HFF-Myc (cell line): Measurements from ENCODE around the gene IER2.

Experiments
- DNase-seq: peaks from one replicate; pipeline ENCODE4 v3.0.0-alpha.2; 2011; ENCODE audit warnings: low read depth; ENCODE audit errors: extremely low read depth
- H3K4me3 ChIP-seq: replicated peaks from 2 replicates; pipeline ENCODE4 v1.5.1; 2011; ENCODE audit warnings: low read depth, mild to moderate bottlenecking, control low read depth, low read length
- CTCF ChIP-seq: IDR thresholded peaks from 2 replicates; pipeline ENCODE4 v1.5.1; 2012; ENCODE audit warnings: mild to moderate bottlenecking, low read depth, low read length, control low read depth; ENCODE audit errors: missing control alignments

The IER2 gene

DNA sequence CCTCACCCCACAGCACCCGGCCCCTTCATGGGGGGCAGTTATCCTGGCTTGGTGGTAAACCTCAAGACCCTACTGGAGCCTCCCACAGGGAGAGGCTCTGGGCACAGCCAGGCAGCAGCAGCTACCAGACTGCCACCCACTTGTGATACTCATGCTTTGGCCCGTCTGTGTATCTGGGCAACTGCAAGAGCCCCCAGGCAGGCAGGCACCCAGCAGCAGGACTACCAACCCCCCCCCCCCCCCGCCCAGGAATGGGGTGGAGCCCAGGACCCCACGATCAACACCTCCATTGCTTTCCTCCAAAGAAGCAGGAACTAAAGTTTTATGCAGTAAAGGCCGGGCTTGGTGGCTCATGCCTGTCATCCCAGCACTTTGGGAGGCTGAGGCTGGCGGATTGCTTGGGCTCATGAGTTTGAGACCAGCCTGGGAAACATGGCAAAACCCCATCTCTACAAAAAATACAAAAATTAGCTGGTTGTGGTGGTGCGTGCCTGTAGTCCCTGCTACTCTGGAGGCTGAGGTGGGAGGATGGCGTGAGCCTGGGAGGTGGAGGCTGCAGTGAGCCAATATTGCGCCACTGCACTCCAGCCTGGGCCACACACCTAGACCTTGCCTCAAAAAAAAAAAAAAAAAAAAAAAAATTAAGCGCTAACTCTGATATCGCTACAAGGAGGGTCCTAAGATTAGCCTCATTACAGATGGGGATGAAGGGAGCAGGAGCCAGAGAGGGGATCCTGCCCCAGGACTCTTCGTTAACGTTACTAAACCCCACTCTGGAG lies 46.4 kb upstream of the IER2 start:
- no peak overlapping the region for H3K4me3 ChIP-seq
- no peak for DNase-seq
- no peak for TF ChIP-seq CTCF

- TF ChIP-seq CTCF, result peak; percentile 68
- no peak for DNase-seq
- no peak overlapping the region for H3K4me3 ChIP-seq
Observed at GRCh38 chr19:13104360-13104847, 45.8 kb upstream of the IER2 start.

DNA sequence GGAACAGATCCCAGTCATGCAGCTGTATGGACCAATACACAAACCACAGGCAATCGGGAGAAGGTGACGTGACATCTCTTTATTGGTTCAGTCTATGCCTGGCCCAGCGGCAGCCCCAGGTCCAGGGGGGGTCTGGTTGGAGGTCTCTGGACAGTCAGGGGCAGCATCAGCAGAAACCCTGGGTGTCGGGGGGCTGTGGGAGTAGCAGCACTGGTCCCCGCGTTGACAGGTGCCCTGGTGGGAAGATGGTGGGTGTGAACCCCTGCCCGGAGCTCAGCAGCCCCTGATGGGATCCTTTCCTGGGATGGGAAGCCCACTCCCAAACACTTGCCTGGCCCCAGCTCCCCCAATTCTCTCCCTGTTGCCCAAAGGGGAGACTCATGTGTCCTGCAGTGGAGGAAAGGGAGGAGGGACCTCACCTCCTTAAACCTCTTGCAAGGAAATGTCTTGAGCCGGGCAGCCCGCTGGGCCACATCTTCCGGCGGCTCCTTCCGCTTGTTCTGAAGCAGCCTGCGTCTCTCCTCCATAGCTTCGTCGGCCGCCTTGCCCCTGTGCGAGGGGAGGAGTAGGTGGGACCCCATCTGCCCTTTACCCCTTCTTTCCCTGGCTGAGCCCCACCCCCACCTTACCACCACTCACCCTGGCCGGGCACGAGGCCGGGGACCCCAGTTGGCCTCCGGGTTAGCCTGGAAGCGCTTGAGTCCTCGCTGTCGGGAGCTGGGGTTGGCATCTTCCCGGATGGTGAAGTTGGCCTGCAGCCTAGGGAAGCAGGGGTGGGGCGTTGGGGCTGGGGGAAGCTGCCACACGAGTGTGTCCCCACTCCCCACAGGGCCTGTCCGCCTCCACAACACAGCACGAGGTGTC lies 45.1 kb upstream of the IER2 start:
- no peak for DNase-seq

DNA sequence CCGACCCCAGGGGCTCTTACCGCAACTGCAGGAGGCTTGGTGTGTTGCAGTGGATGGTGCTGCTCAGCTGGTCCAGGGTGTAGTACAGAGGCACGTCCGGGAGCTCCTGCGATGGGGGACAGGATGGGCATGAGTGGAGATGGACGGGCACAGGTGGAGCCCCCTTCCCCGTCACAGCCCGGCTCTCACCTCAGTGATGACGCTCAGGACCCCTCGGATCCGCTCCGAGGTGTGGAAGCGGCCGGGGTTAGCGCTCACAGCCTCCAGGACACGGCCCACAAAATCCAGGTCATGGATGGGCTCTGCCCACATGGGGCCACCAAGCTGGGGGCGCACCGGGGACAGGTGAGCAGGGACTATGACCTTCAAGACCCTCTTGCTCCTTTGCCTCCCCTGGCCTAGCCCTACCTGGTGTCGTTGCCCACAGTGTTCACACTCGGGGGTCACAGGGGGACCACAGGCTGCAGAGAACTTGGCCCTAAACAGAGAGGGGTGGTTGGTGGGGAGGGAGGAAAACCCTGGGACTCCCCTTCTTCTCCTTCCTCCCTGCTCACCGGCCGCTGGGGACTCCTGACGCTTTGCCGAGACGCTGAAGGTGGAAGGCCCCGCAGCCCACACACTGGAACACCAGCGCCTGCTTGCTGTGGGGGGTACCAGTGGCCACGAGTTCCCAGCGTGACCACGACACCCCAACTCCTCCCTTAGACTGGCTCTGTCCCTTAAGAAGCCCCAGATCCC lies 40.7 kb upstream of the IER2 start:
- DNase-seq, result no peak
- H3K4me3 ChIP-seq, result no peak overlapping the region
- no peak for TF ChIP-seq CTCF

More for the DNA sequence above, 45.1 kb upstream of the IER2 start:
- no peak overlapping the region for H3K4me3 ChIP-seq
- no peak for TF ChIP-seq CTCF

DNA sequence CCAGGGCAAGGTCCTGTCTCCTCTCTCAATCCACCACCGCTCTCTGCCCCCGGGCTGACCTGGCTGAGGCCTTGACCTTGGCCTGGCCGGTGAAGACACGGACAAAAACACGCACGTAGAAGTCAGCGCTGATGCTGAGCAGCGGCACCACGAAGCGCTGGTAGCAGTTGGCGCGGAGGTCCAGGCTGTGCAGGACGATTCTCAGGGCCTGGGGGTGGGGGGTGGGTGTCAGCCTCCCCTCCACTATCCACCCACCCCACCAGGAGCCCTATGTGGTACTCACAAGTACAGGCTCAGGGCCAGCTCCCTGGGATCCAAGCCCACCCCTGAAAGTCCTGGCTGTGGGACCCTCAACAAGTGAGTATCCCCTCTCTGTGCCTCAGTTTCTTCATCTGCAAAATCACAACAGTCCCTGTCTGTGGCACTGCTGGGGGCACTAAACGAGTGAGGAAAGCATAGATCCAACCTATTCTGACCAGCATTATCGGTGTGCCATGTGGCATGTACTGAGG lies 40.1 kb upstream of the IER2 start:
- no peak for TF ChIP-seq CTCF
- no peak for DNase-seq
- no peak overlapping the region for H3K4me3 ChIP-seq

GRCh38 chr19:13112555-13112954 lies 37.7 kb upstream of the IER2 start:
- no peak overlapping the region for H3K4me3 ChIP-seq
- DNase-seq, result no peak
- TF ChIP-seq CTCF, result no peak
